Esophagus squamous epithelium (tissue), 5 donors: ENCODE data around the gene KDM5B. TPM values are rescaled to one million over a fixed set of nuclear protein-coding genes. Genes with fewer than 3 reads are reported as not detected.

Source experiments
- DNase-seq: peaks from one replicate; lab custom pipeline; 2025; lab: John Stamatoyannopoulos, UW
- H3K27ac ChIP-seq, 4 donors: fragments of 200-600 bp; sonication (generic); one replicate each; pipeline ENCODE4 v1.5.1; 2016 to 2019; ENCODE audit warnings: mild to moderate bottlenecking in 1 of 4
- H3K27me3 ChIP-seq, 4 donors: fragments of 200-600 bp; sonication (generic); 1 replicate in 3 of 4; 2 replicates in 1 of 4; pipeline versions ENCODE4 v1.5.1 to v1.6.0; 2017 to 2021; ENCODE audit warnings: antibody characterized with exemption in 1 of 4
- H3K36me3 ChIP-seq, 3 donors: fragments of 200-600 bp; sonication (generic); one replicate each; pipeline ENCODE4 v1.5.1; 2016 to 2019
- H3K4me1 ChIP-seq, 3 donors: fragments of 200-600 bp; sonication (generic); one replicate each; pipeline ENCODE4 v1.5.1; 2017 to 2019
- H3K4me3 ChIP-seq, 4 donors: fragments of 200-600 bp; sonication (generic); 1 replicate in 3 of 4; 2 replicates in 1 of 4; pipeline ENCODE4 v1.5.1; 2016 to 2019; ENCODE audit warnings: mild to moderate bottlenecking in 2 of 4, moderate library complexity in 1 of 4
- H3K9me3 ChIP-seq, 3 donors: fragments of 200-600 bp; sonication (generic); one replicate each; pipeline ENCODE4 v1.5.1; 2016 to 2019
- POLR2A ChIP-seq, 4 donors: fragments of 450-650 bp; IDR thresholded peaks; one replicate each; pipeline ENCODE4 v1.6.1; 2017; ENCODE audit warnings: antibody characterized with exemption in 4 of 4, mild to moderate bottlenecking in 4 of 4, moderate library complexity in 3 of 4
- WGBS, 2 donors: methylation state at CpG; one replicate each; pipeline ENCODE4 v1.1.5; 2018; 5-methylcytosine and 5-hydroxymethylcytosine counted together
- intact Hi-C: fragments of 100-400 bp; cut with DNase I; formaldehyde crosslinking; loops from one replicate; pipeline ENCODE4 v1.15.0; 2022
- total RNA-seq, 4 donors: library from RNA; depleted of rRNA; stranded (reverse); fragments of >200 nt; gene quantifications; one replicate each; pipeline ENCODE4 v1.1.0, GENCODE V29; 2016
- TF ChIP-seq, protein P1 (sequence below), 6 experiments: fragments of 450-650 bp in 4 of 6; fragments of 200-600 bp in 2 of 6; sonication (generic) in 2 of 6; IDR thresholded peaks; one replicate each; pipeline ENCODE4 v1.5.1; 2016 to 2019; ENCODE audit warnings: antibody characterized with exemption in 6 of 6, mild to moderate bottlenecking in 4 of 6, moderate library complexity in 4 of 6
- donor health status: DM: yes; HTN: yes; CAD: no.

KDM5B gene
- total RNA-seq, 4 donors from 2014 or later = 41.2 to 88.9 (median 60.3) TPM

DNA sequence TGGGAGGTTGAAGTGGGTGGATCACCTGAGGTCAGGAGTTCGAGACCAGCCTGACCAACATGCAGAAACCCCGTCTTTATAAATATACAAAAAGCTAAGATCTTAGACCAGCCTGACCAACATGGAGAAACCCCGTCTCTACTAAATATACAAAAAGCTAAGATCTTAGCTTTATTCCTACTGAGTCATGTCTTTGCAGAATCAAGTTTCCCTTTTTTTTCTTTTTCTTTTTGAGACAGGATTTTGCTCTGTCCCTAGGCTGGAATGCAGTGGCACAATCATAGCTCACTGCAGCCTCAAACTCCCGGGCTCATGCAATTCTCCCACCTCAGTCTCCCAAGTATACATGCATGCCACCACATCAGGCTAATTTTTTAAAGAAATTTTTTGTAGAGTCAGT, 21.4 kb downstream of the KDM5B start:
- intact Hi-C loops = no loop called here
- Histone ChIP-seq H3K36me3 (no peaks in the 10 kb centered on the region), H3K9me3 (no peaks in the 10 kb centered on the region), H3K27me3 (no peaks in the 10 kb centered on the region), H3K27ac (no peak overlapping the region), H3K4me1 (peaks cover 0 to 27% (median 0%) of the 10 kb centered on the region in 3 donors), H3K4me3 (no peak overlapping the region)
- WGBS, 2 donors = 74 to 82% methylated on average over 4 of the region's 4 CpGs
- no peak for DNase-seq
- TF ChIP-seq, protein P1, sequence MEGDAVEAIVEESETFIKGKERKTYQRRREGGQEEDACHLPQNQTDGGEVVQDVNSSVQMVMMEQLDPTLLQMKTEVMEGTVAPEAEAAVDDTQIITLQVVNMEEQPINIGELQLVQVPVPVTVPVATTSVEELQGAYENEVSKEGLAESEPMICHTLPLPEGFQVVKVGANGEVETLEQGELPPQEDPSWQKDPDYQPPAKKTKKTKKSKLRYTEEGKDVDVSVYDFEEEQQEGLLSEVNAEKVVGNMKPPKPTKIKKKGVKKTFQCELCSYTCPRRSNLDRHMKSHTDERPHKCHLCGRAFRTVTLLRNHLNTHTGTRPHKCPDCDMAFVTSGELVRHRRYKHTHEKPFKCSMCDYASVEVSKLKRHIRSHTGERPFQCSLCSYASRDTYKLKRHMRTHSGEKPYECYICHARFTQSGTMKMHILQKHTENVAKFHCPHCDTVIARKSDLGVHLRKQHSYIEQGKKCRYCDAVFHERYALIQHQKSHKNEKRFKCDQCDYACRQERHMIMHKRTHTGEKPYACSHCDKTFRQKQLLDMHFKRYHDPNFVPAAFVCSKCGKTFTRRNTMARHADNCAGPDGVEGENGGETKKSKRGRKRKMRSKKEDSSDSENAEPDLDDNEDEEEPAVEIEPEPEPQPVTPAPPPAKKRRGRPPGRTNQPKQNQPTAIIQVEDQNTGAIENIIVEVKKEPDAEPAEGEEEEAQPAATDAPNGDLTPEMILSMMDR (IDR thresholded peaks at IDR 0.05) = no peak
- no peak for TF ChIP-seq POLR2A (IDR thresholded peaks at IDR 0.05)

DNA sequence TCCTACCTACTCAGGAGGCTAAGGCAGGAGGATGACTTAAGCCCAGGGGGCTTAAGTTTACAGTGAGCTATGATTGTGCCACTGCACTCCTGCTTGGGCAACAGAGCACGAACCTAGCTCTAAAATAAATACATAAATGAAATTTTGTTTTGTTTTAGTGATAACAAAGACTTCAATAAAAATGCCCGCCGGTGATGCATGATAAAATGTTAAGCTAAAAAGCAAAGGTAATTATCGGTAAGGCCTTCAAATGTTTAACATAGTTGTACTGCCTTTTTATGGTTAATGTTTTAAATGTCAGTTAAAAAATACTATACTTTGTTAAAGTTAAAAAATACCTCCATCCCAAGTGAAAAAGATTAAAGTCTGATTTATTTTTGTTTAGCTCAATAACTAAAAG, 27.0 kb downstream of the KDM5B start:
- Histone ChIP-seq H3K4me3 (no peak overlapping the region), H3K36me3 (peaks cover 0 to 8% (median 5%) of the 10 kb centered on the region in 3 donors), H3K4me1 (peaks cover 0 to 13% (median 0%) of the 10 kb centered on the region in 3 donors), H3K9me3 (no peaks in the 10 kb centered on the region), H3K27ac (no peak overlapping the region), H3K27me3 (no peaks in the 10 kb centered on the region)
- 69 to 89% methylated on average over 4 of the region's 4 CpGs for WGBS, 2 donors
- TF ChIP-seq, protein P1 (IDR thresholded peaks at IDR 0.05) = no peak
- TF ChIP-seq POLR2A (IDR thresholded peaks at IDR 0.05) = no peak
- intact Hi-C loops = no loop called here
- no peak for DNase-seq

DNA sequence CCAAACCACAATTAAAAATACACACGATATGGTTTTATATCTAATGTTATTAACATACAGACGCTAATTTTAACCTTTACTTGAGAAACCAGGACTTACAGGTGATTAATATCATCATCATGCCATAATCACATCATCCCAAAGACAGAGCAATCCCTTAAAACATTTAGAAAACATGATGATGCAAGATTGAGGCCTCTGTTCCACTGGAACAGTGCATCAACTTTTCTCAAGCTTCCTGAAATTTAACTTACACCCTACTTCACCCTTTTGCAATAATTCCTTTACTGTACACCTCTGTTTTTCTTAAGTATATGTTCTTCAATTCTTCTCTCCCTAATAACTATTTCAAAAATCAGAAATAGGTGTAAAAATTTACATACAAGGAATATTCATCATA, 38.1 kb downstream of the KDM5B start:
- Histone ChIP-seq H3K36me3 (peaks cover 8 to 100% (median 39%) of the 10 kb centered on the region in 3 donors), H3K27ac (no peak overlapping the region), H3K9me3 (no peaks in the 10 kb centered on the region), H3K4me1 (no peaks in the 10 kb centered on the region), H3K4me3 (no peak overlapping the region), H3K27me3 (no peaks in the 10 kb centered on the region)
- intact Hi-C loops = no loop called here
- 84 to 93% methylated on average over 2 of the region's 2 CpGs for WGBS, 2 donors
- TF ChIP-seq, protein P1 (IDR thresholded peaks at IDR 0.05) = no peak
- no peak for TF ChIP-seq POLR2A (IDR thresholded peaks at IDR 0.05)
- DNase-seq = no peak

DNA sequence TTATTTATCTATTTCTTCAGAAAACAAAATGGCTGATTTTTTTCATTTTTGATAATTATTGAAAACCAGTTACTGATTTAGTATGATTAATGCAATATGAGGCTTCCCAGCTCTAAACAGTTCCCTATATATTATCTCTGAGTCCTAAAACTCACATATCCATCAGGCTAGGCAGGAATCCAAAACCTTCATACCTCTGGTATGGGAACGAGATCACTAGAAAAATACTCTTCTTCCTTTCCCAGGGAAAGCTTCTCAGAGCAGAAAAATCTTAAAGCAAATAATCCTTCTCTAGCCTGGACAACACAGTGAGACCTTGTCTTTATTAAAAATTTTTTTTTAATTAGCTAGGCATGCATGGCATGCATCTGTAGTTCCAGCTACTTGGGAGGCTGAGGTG, 42.5 kb downstream of the KDM5B start:
- intact Hi-C loops = no loop called here
- Histone ChIP-seq H3K4me1 (no peaks in the 10 kb centered on the region), H3K36me3 (peaks cover 4 to 100% (median 9%) of the 10 kb centered on the region in 3 donors), H3K27ac (no peak overlapping the region), H3K27me3 (no peaks in the 10 kb centered on the region), H3K4me3 (no peak overlapping the region), H3K9me3 (no peaks in the 10 kb centered on the region)
- no peak for TF ChIP-seq POLR2A (IDR thresholded peaks at IDR 0.05)
- WGBS, 2 donors = 73 to 89% methylated on average over 1 of the region's 1 CpG
- DNase-seq = no peak

DNA sequence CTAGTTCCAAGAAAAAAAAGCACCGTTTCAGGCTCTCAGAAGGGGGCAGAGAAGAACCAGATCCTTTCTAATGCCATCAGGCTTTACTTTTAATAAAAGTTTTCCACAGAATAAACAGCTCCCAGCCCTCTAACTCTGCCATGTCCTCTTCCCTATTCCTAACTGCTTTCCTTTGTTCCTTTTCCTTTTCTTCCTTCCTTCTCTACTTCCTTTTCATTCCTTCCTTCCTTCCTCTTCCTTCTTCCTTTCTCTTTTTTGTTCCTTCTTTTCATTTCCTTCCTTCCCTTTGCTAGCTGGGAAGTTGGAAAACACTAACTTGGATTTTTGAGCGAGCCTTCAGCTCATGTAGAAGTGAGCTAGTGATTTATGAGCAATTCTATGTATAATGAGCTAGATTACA, 46.2 kb downstream of the KDM5B start:
- intact Hi-C loops = no loop called here
- no peak overlapping the region for H3K27ac ChIP-seq
- H3K4me3 ChIP-seq = no peak overlapping the region
- 38 to 56% methylated on average over 2 of the region's 2 CpGs for WGBS, 2 donors
- H3K4me1 ChIP-seq = no peaks in the 10 kb centered on the region
- TF ChIP-seq, protein P1 (IDR thresholded peaks at IDR 0.05) = no peak
- no peak for TF ChIP-seq POLR2A (IDR thresholded peaks at IDR 0.05)
- peaks cover 11 to 100% (median 12%) of the 10 kb centered on the region in 3 donors for H3K36me3 ChIP-seq
- DNase-seq = no peak
- no peaks in the 10 kb centered on the region for H3K9me3 ChIP-seq
- H3K27me3 ChIP-seq = no peaks in the 10 kb centered on the region

DNA sequence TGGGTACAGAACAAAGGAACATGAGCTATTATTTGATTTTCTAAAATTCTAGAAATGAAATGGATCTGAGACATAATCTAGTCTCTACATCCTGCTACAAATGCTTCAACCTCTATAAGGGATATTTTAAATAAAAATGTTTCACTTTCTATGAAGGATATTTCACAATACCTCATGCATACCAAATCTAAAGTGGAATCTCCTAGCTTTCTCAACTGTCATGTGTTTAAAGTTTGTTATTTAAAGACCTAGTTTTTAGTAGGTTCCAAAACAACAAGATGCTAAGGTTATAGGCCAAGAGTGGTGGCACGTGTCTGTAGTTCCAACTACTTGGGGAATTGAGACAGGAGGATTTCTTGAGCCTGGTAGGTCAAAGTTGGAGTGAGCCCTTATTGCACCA, 47.6 kb downstream of the KDM5B start:
- H3K4me1 ChIP-seq = no peaks in the 10 kb centered on the region
- no peaks in the 10 kb centered on the region for H3K9me3 ChIP-seq
- H3K27ac ChIP-seq = no peak overlapping the region
- WGBS, 2 donors = 70 to 92% methylated on average over 1 of the region's 1 CpG
- intact Hi-C loops = no loop called here
- peaks cover 8 to 100% (median 15%) of the 10 kb centered on the region in 3 donors for H3K36me3 ChIP-seq
- no peak for DNase-seq
- H3K4me3 ChIP-seq = no peak overlapping the region
- no peaks in the 10 kb centered on the region for H3K27me3 ChIP-seq
- no peak for TF ChIP-seq POLR2A (IDR thresholded peaks at IDR 0.05)
- TF ChIP-seq, protein P1 (IDR thresholded peaks at IDR 0.05) = no peak
